ENCODE data around the gene SLC35E2B.

- TF ChIP-seq ZNF512 (CRISPR knock-in tag; IDR thresholded peaks at IDR 0.05; ENCODE audit: borderline replicate concordance), result no peak
- no peak for TF ChIP-seq CTCF (IDR thresholded peaks at IDR 0.05)
- TF ChIP-seq SOX15 (CRISPR knock-in tag; IDR thresholded peaks at IDR 0.05), result no peak
- TF ChIP-seq ZNF396 (CRISPR knock-in tag; IDR thresholded peaks at IDR 0.05; ENCODE audit: borderline replicate concordance), result no peak
- TF ChIP-seq ZNF138 (CRISPR knock-in tag; conservative IDR thresholded peaks at IDR 0.05), result no peak
- TF ChIP-seq E2F1 (CRISPR knock-in tag; IDR thresholded peaks at IDR 0.05), result no peak
- no peak for TF ChIP-seq ESRRA (CRISPR knock-in tag; IDR thresholded peaks at IDR 0.05; ENCODE audit: borderline replicate concordance)
- no peak for TF ChIP-seq IRF1 (CRISPR knock-in tag; IDR thresholded peaks at IDR 0.05)
- TF ChIP-seq HMGXB4 (CRISPR knock-in tag; IDR thresholded peaks at IDR 0.05), result no peak
- TF ChIP-seq ELF4 (CRISPR knock-in tag; IDR thresholded peaks at IDR 0.05; ENCODE audit: low read depth), result no peak
- no peak for TF ChIP-seq SP1 (CRISPR knock-in tag; conservative IDR thresholded peaks at IDR 0.05)
Observed at GRCh38 chr1:1612104-1612400, 80.5 kb downstream of the SLC35E2B start.
